DND-41 (cell line): Measurements from ENCODE around the gene AP5M1.
"Not testable (repeated sequence)": the region's sequence is repeated elsewhere in the genome, so short reads cannot be mapped to it uniquely, and the experiment has no call there.

ENCODE experiments used
- CTCF ChIP-seq: IDR thresholded peaks from 2 replicates; pipeline ENCODE4 v1.5.1; 2012; ENCODE audit warnings: borderline replicate concordance, low read length, moderate library complexity, mild to moderate bottlenecking; ENCODE audit not compliant: poor library complexity, severe bottlenecking; ENCODE audit errors: extremely low read depth
- EZH2 ChIP-seq: IDR thresholded peaks from 3 replicates; pipeline ENCODE4 v1.6.1; 2012; ENCODE audit warnings: borderline replicate concordance, low read depth, mild to moderate bottlenecking, moderate library complexity, low read length, inconsistent platforms; ENCODE audit not compliant: severe bottlenecking

GRCh38 chr14:57240115-57240514 lies 28.7 kb upstream of the AP5M1 start:
- not testable (repeated sequence) for TF ChIP-seq CTCF, EZH2
